HCT116 (cell line): ENCODE results near the gene APOL3. TPM values are rescaled to one million over a fixed set of nuclear protein-coding genes. Genes with fewer than 3 reads are reported as not detected.

Source experiments
- ATAC-seq: fragments of 200-7000 bp; cut with Tn5 transposase; 2 replicates; pipeline ENCODE4 v1.9.1; 2020; ENCODE audit warnings: mild to moderate bottlenecking, moderate library complexity
- BruUV-seq: library from RNA; stranded (reverse); fragments of 400-500 nt; replicated peaks from 2 replicates; lab custom pipeline; 2021; lab: Mats Ljungman, UMichigan
- CTCF ChIA-PET: fragments of 300-600 bp; sonication (Branson Sonifier 250); formaldehyde crosslinking; loops from one replicate; lab custom pipeline; 2021; ENCODE audit warnings: antibody characterized with exemption; lab: Charles Lee
- POLR2A ChIA-PET: fragments of 300-600, 350-600 bp; sonication (Branson Sonifier 250); formaldehyde crosslinking; loops from one replicate; lab custom pipeline; 2021; ENCODE audit warnings: antibody characterized with exemption; lab: Charles Lee
- RAD21 ChIA-PET, 2 experiments: fragments of 300-600 bp; sonication (Branson Sonifier 250); formaldehyde crosslinking; loops; one replicate each; lab custom pipeline; 2023; ENCODE audit warnings: low total read pairs in 2 of 2; ENCODE audit not compliant: uncharacterized antibody in 2 of 2, unreplicated experiment in 2 of 2, low non-redundant PET in 1 of 2; lab: Charles Lee
- DNase-seq: peaks from one replicate; pipeline ENCODE4 v3.0.0-alpha.2; 2010; ENCODE audit warnings: low read depth, low spot score
- H2AFZ ChIP-seq: fragments of 200-600 bp; shearing (Covaris generic), sonication (generic); 2 replicates; pipeline ENCODE4 v1.6.1; 2017; ENCODE audit warnings: low read depth, mixed run types, mixed read lengths, antibody characterized with exemption, low read length; ENCODE audit not compliant: poor library complexity, severe bottlenecking
- H3K27ac ChIP-seq: 2 replicates; pipeline ENCODE4 v1.5.1; 2012; ENCODE audit warnings: low read depth, low read length
- H3K27me3 ChIP-seq: fragments of 200-600 bp; sonication (generic); 2 replicates; pipeline ENCODE4 v1.6.1; 2016; ENCODE audit warnings: mixed run types, low read length, mixed read lengths; ENCODE audit not compliant: insufficient read depth
- H3K36me3 ChIP-seq, 2 experiments: fragments of 200-500 bp in 1 of 2; fragments of 200-600 bp in 1 of 2; sonication (Bioruptor generic) in 1 of 2; sonication (generic) in 1 of 2; 2 replicates each; pipeline versions ENCODE4 v1.5.1 to v1.6.1; 2014 to 2016; ENCODE audit warnings: low read length in 2 of 2, inconsistent platforms in 1 of 2, mixed read lengths in 1 of 2, mixed run types in 1 of 2; ENCODE audit not compliant: insufficient read depth in 2 of 2, control insufficient read depth in 1 of 2
- H3K4me1 ChIP-seq, 2 experiments: fragments of 200-600 bp in 1 of 2; sonication (generic) in 1 of 2; 2 replicates each; pipeline versions ENCODE4 v1.5.1 to v1.6.1; 2012 to 2017; ENCODE audit warnings: low read length in 2 of 2, inconsistent platforms in 1 of 2, mild to moderate bottlenecking in 1 of 2, mixed read lengths in 1 of 2, mixed run types in 1 of 2, moderate library complexity in 1 of 2; ENCODE audit not compliant: insufficient read depth in 2 of 2, control insufficient read depth in 1 of 2
- H3K4me2 ChIP-seq: fragments of 200-600 bp; sonication (generic); 2 replicates; pipeline ENCODE4 v1.6.1; 2017; ENCODE audit warnings: mixed run types, low read length, mixed read lengths
- H3K4me3 ChIP-seq, 2 experiments: fragments of 200-600 bp in 1 of 2; sonication (generic) in 1 of 2; replicated peaks in 1 of 2; 2 replicates each; pipeline ENCODE4 v1.5.1; 2011 to 2016; ENCODE audit warnings: low read length in 2 of 2, control low read depth in 1 of 2, low read depth in 1 of 2, mild to moderate bottlenecking in 1 of 2, mixed read lengths in 1 of 2, mixed run types in 1 of 2
- H3K79me2 ChIP-seq: fragments of 200-600 bp; sonication (generic); 2 replicates; pipeline ENCODE4 v1.6.1; 2017; ENCODE audit warnings: mild to moderate bottlenecking, mixed run types, low read length, moderate library complexity, mixed read lengths; ENCODE audit not compliant: insufficient read depth
- H3K9ac ChIP-seq: fragments of 200-600 bp; sonication (generic); 2 replicates; pipeline ENCODE4 v1.6.1; 2016; ENCODE audit warnings: low read length, mixed read lengths
- H3K9me2 ChIP-seq: fragments of 200-600 bp; sonication (generic), shearing (Covaris generic); 2 replicates; pipeline ENCODE4 v1.6.1; 2017; ENCODE audit warnings: mixed run types, mild to moderate bottlenecking, moderate library complexity; ENCODE audit not compliant: insufficient read depth
- H3K9me3 ChIP-seq, 2 experiments: fragments of 200-500 bp in 1 of 2; fragments of 200-600 bp in 1 of 2; sonication (Bioruptor generic) in 1 of 2; sonication (generic) in 1 of 2; 2 replicates each; pipeline ENCODE4 v1.6.1; 2014 to 2017; ENCODE audit warnings: low read length in 2 of 2, mixed read lengths in 2 of 2, inconsistent platforms in 1 of 2, low read depth in 1 of 2, mild to moderate bottlenecking in 1 of 2, mixed run types in 1 of 2, moderate library complexity in 1 of 2; ENCODE audit not compliant: control insufficient read depth in 1 of 2, insufficient read depth in 1 of 2
- H4K20me1 ChIP-seq: fragments of 200-600 bp; sonication (generic), shearing (Covaris generic); 2 replicates; pipeline ENCODE4 v1.6.1; 2017; ENCODE audit warnings: mixed run types, mild to moderate bottlenecking, moderate library complexity; ENCODE audit not compliant: insufficient read depth
- CBX3 ChIP-seq: IDR thresholded peaks from 2 replicates; pipeline ENCODE4 v1.6.1; 2012; ENCODE audit warnings: low read depth
- EGR1 ChIP-seq: IDR thresholded peaks from 2 replicates; pipeline ENCODE4 v1.6.1; 2012; ENCODE audit warnings: low read depth
- ELF1 ChIP-seq: IDR thresholded peaks from 2 replicates; pipeline ENCODE4 v1.6.1; 2012; ENCODE audit warnings: low read depth, borderline replicate concordance
- EZH2 ChIP-seq: fragments of 200-600 bp; sonication (generic); IDR thresholded peaks from 2 replicates; pipeline ENCODE4 v1.6.1; 2017; ENCODE audit warnings: antibody characterized with exemption, mixed run types
- EZH2phosphoT487 ChIP-seq: fragments of 200-600 bp; IDR thresholded peaks from 2 replicates; pipeline ENCODE4 v1.6.1; 2018; ENCODE audit warnings: antibody characterized with exemption, borderline replicate concordance
- FOSL1 ChIP-seq: IDR thresholded peaks from 2 replicates; pipeline ENCODE4 v1.6.1; 2012; ENCODE audit warnings: low read depth
- JUND ChIP-seq: IDR thresholded peaks from 2 replicates; pipeline ENCODE4 v1.6.1; 2012
- POLR2A ChIP-seq: IDR thresholded peaks from 2 replicates; pipeline ENCODE4 v1.7.0; 2011; ENCODE audit warnings: borderline replicate concordance; ENCODE audit not compliant: insufficient read depth, insufficient read length; ENCODE audit errors: extremely low read depth
- RAD21 ChIP-seq: IDR thresholded peaks from 2 replicates; pipeline ENCODE4 v1.6.1; 2012; ENCODE audit warnings: low read depth, mild to moderate bottlenecking
- SIN3A ChIP-seq: IDR thresholded peaks from 2 replicates; pipeline ENCODE4 v1.6.1; 2012; ENCODE audit warnings: low read depth
- SP1 ChIP-seq: IDR thresholded peaks from 2 replicates; pipeline ENCODE4 v1.6.1; 2012; ENCODE audit warnings: low read depth
- SRF ChIP-seq: IDR thresholded peaks from 2 replicates; pipeline ENCODE4 v1.6.1; 2012; ENCODE audit warnings: low read depth
- TCF7L2 ChIP-seq: IDR thresholded peaks from 2 replicates; pipeline ENCODE4 v1.7.0; 2011; ENCODE audit warnings: borderline replicate concordance, inconsistent platforms; ENCODE audit not compliant: insufficient read depth, insufficient read length; ENCODE audit errors: extremely low read depth
- YY1 ChIP-seq: IDR thresholded peaks from 2 replicates; pipeline ENCODE4 v1.6.1; 2011; ENCODE audit warnings: low read length, low read depth, moderate library complexity, mild to moderate bottlenecking; ENCODE audit not compliant: insufficient replicate concordance; ENCODE audit errors: extremely low read depth
- ZFX ChIP-seq: fragments of 450-650 bp; IDR thresholded peaks from 2 replicates; pipeline ENCODE4 v1.6.1; 2017
- ZNF274 ChIP-seq: fragments of 200-500 bp; sonication (Bioruptor generic); IDR thresholded peaks from 2 replicates; pipeline ENCODE4 v1.6.1; 2014; ENCODE audit warnings: mild to moderate bottlenecking, low read depth, low read length, inconsistent platforms
- intact Hi-C: fragments of 100-400 bp; cut with micrococcal nuclease; formaldehyde crosslinking; loops from 2 replicates; pipeline ENCODE4 v1.10.0; 2022
- total RNA-seq: library from RNA; stranded (reverse); gene quantifications from one replicate; pipeline ENCODE4 v1.2.1, GENCODE V29; 2021; ENCODE audit not compliant: unreplicated experiment
- TF ChIP-seq, protein P1 (sequence below): IDR thresholded peaks from 2 replicates; pipeline ENCODE4 v1.6.1; 2011; ENCODE audit warnings: mild to moderate bottlenecking, low read length, moderate library complexity; ENCODE audit not compliant: insufficient replicate concordance; ENCODE audit errors: extremely low read depth
- TF ChIP-seq, protein P2 (sequence below): IDR thresholded peaks from 2 replicates; pipeline ENCODE4 v1.6.1; 2012
- TF ChIP-seq, protein P3 (sequence below): IDR thresholded peaks from 2 replicates; pipeline ENCODE4 v1.6.1; 2012; ENCODE audit warnings: low read depth

The APOL3 gene
- total RNA-seq, 1 experiment from 2014 or later = 0.49 TPM

DNA sequence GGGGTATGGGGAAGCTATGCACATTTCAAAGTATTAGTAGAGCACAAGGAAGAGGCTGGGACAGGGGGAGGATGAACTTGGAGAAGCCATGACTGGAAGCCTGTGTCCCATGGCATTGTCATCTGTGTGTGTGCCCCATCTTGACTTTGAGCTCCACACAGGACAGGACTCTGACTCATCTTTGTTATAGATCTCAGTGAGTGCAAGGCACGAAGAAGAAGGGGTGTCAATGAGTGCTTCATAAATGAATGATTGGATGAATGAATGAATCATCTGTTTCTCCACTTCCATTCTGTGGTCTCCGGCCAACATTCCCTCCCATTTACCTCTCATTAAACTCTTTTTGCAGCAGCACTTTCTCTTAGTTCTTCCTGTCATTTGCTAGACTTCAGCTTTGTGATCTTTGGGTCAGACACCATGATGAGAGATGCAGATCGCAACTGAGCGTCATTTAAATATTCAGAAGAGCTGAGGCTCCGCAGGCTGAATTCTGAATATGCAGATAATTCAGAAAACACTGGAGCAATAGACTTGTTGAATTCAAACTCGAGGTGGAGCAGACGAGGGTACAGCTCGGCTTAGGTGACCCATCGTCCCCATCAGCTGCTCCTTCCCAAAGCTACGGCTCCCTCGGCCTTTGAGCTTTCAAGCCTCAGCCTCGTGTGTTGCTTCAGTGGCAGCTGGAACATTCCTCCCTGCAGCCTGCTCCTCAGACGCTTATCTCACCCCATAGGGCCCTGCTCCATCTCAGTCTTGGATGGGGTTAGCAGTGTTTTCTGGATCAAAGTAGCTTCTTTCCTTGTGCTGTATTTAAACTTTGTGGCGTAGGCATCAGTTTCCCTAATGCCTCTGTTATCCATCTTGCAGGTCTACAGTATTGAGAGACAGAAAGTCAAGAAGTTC, 30.8 kb downstream of the APOL3 start:
- Histone ChIP-seq H3K27ac (no peak overlapping the region), H2AFZ (no peak overlapping the region), H3K4me3 (no peak overlapping the region), H3K9me2 (no peaks in the 10 kb centered on the region), H3K4me1 (no peaks in the 10 kb centered on the region), H3K27me3 (peaks cover 30% of the 10 kb centered on the region), H3K4me2 (no peak overlapping the region), H3K9me3 (no peaks in the 10 kb centered on the region), H4K20me1 (no peaks in the 10 kb centered on the region), H3K9ac (no peak overlapping the region), H3K79me2 (no peaks in the 10 kb centered on the region), H3K36me3 (no peaks in the 10 kb centered on the region)
- intact Hi-C loops = loop anchor here (10.0 kb wide), 1 partner anchor 695 kb away; no protein-coding TSS in a partner anchor
- ChIA-PET CTCF (no interaction called here), RAD21 (no interaction called here), POLR2A (no interaction called here)
- BruUV-seq = no TSS peak
- TF ChIP-seq, protein P1, sequence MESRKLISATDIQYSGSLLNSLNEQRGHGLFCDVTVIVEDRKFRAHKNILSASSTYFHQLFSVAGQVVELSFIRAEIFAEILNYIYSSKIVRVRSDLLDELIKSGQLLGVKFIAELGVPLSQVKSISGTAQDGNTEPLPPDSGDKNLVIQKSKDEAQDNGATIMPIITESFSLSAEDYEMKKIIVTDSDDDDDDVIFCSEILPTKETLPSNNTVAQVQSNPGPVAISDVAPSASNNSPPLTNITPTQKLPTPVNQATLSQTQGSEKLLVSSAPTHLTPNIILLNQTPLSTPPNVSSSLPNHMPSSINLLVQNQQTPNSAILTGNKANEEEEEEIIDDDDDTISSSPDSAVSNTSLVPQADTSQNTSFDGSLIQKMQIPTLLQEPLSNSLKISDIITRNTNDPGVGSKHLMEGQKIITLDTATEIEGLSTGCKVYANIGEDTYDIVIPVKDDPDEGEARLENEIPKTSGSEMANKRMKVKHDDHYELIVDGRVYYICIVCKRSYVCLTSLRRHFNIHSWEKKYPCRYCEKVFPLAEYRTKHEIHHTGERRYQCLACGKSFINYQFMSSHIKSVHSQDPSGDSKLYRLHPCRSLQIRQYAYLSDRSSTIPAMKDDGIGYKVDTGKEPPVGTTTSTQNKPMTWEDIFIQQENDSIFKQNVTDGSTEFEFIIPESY = no peak
- TF ChIP-seq ELF1 = no peak
- TF ChIP-seq EGR1 = no peak
- no peak for TF ChIP-seq YY1
- no peak for TF ChIP-seq RAD21
- no peak for TF ChIP-seq SRF
- TF ChIP-seq, protein P2, sequence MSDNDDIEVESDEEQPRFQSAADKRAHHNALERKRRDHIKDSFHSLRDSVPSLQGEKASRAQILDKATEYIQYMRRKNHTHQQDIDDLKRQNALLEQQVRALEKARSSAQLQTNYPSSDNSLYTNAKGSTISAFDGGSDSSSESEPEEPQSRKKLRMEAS = no peak
- TF ChIP-seq POLR2A = no peak
- no peak for TF ChIP-seq CBX3
- no peak for TF ChIP-seq EZH2
- no peak for TF ChIP-seq SP1
- no peak for TF ChIP-seq ZNF274
- no peak for TF ChIP-seq SIN3A
- no peak for TF ChIP-seq JUND
- TF ChIP-seq EZH2phosphoT487 = no peak
- no peak for TF ChIP-seq ZFX
- no peak for TF ChIP-seq TCF7L2
- TF ChIP-seq, protein P3, sequence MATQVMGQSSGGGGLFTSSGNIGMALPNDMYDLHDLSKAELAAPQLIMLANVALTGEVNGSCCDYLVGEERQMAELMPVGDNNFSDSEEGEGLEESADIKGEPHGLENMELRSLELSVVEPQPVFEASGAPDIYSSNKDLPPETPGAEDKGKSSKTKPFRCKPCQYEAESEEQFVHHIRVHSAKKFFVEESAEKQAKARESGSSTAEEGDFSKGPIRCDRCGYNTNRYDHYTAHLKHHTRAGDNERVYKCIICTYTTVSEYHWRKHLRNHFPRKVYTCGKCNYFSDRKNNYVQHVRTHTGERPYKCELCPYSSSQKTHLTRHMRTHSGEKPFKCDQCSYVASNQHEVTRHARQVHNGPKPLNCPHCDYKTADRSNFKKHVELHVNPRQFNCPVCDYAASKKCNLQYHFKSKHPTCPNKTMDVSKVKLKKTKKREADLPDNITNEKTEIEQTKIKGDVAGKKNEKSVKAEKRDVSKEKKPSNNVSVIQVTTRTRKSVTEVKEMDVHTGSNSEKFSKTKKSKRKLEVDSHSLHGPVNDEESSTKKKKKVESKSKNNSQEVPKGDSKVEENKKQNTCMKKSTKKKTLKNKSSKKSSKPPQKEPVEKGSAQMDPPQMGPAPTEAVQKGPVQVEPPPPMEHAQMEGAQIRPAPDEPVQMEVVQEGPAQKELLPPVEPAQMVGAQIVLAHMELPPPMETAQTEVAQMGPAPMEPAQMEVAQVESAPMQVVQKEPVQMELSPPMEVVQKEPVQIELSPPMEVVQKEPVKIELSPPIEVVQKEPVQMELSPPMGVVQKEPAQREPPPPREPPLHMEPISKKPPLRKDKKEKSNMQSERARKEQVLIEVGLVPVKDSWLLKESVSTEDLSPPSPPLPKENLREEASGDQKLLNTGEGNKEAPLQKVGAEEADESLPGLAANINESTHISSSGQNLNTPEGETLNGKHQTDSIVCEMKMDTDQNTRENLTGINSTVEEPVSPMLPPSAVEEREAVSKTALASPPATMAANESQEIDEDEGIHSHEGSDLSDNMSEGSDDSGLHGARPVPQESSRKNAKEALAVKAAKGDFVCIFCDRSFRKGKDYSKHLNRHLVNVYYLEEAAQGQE = no peak
- no peak for TF ChIP-seq FOSL1
- ATAC-seq = no peak
- DNase-seq = no peak
